ENCODE results near the gene BCL11A.
A peak's percentile ranks its signal among the peaks of the same experiment; 100 is the strongest.

The BCL11A gene

DNA sequence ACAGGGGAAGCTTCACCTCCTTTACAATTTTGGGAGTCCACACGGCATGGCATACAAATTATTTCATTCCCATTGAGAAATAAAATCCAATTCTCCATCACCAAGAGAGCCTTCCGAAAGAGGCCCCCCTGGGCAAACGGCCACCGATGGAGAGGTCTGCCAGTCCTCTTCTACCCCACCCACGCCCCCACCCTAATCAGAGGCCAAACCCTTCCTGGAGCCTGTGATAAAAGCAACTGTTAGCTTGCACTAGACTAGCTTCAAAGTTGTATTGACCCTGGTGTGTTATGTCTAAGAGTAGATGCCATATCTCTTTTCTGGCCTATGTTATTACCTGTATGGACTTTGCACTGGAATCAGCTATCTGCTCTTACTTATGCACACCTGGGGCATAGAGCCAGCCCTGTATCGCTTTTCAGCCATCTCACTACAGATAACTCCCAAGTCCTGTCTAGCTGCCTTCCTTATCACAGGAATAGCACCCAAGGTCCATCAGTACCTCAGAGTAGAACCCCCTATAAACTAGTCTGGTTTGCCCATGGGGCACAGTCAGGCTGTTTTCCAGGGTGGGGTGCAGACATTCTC is 58.3 kb downstream of the BCL11A start:
- DNase-seq (ENCODE audit: low spot score in 2 of 2): no peak
- no peak overlapping the region for H3K4me3 Mint-ChIP-seq
- peaks cover 39% of the 10 kb centered on the region for H3K36me3 Mint-ChIP-seq
- ATAC-seq (ENCODE audit: low read depth): no peak
- peak overlapping the region; percentile 90 for H3K27ac Mint-ChIP-seq
- H3K27me3 Mint-ChIP-seq: no peaks in the 10 kb centered on the region
- peaks cover 86% of the 10 kb centered on the region for H3K4me1 Mint-ChIP-seq
- no peaks in the 10 kb centered on the region for H3K9me3 Mint-ChIP-seq

DNA sequence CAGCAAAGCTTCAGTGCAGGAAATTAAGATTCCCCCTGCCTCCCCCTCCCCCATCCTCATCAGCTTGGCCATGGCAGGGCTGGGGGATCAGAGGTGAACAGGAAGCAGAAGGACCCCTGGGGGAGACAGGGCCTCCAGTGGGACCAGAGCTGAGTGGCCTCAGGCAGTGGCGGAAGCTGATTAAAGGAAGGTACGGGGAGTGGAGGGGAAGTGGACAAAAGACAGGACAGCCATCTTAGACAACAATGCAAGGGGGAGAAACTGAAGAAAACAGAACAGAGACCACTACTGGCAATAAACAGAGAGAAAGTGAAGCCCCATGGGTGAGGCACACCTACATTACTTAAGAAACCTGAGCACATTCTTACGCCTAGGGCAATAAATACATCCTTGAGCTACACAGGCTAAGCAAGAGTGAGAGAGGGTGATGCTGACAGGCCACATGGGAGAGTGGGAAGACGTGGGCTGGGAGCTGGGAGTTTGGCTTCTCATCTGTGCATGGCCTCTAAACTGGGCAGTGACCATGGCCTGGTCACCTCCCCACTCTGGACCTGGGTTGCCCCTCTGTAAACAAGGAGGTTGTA is 59.6 kb downstream of the BCL11A start:
- no peaks in the 10 kb centered on the region for H3K9me3 Mint-ChIP-seq
- peak overlapping the region; percentile 90 for H3K27ac Mint-ChIP-seq
- DNase-seq (ENCODE audit: low spot score in 2 of 2) (no peak), ATAC-seq (ENCODE audit: low read depth) (no peak)
- H3K36me3 Mint-ChIP-seq: peaks cover 36% of the 10 kb centered on the region
- peak overlapping the region; percentile 46 for H3K4me3 Mint-ChIP-seq
- H3K27me3 Mint-ChIP-seq: no peaks in the 10 kb centered on the region
- H3K4me1 Mint-ChIP-seq: peaks cover 83% of the 10 kb centered on the region

DNA sequence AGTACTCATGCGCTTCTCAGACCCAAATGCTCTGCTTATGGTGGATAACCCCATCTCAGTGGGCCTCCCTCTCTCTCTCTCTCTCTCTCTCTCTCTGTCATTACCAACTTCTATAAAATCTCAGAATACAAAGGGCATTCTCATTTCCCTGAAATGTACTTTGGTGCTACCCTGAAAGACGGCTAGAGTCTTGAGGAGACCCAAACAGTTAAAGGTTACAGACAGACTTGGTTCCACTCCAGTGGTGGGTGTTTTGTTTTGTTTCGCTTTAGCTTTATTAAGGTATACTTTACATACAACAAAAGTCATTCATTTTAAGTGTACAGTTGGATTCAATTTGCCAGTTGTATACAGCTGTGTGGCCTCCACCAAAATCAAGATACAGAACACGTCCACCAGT is 60.9 kb downstream of the BCL11A start:
- Mint-ChIP-seq H3K27ac (peak overlapping the region; percentile 90), H3K4me3 (peak overlapping the region; percentile 58), H3K4me1 (peaks cover 74% of the 10 kb centered on the region), H3K36me3 (peaks cover 35% of the 10 kb centered on the region), H3K27me3 (no peaks in the 10 kb centered on the region), H3K9me3 (no peaks in the 10 kb centered on the region)
- no peak for DNase-seq (ENCODE audit: low spot score in 2 of 2)
- ATAC-seq (ENCODE audit: low read depth): peak; percentile 81

DNA sequence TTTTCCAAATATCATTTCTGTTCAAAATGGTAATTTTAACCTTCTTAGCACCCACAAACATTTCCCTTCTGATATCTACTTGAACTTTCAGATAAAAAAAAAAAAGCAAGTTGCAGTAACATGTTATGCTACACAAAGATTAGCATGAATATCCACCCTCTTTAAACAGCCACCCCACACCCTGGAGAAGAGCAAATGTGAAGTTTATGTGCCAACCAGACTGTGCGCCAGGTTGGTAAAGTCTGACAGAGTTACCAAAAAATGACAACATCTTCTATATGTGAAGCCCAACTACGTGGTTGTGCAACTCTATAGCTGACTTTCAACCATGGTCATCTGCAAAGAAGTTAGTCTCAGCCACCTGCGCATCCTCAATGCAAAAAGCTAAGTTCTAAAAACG is 62.6 kb downstream of the BCL11A start:
- Mint-ChIP-seq H3K27ac (peak overlapping the region; percentile 90), H3K36me3 (peaks cover 32% of the 10 kb centered on the region), H3K4me1 (peaks cover 70% of the 10 kb centered on the region), H3K4me3 (peak overlapping the region; percentile 2), H3K27me3 (no peaks in the 10 kb centered on the region), H3K9me3 (no peaks in the 10 kb centered on the region)
- ATAC-seq (ENCODE audit: low read depth) (no peak), DNase-seq (ENCODE audit: low spot score in 2 of 2) (no peak)

DNA sequence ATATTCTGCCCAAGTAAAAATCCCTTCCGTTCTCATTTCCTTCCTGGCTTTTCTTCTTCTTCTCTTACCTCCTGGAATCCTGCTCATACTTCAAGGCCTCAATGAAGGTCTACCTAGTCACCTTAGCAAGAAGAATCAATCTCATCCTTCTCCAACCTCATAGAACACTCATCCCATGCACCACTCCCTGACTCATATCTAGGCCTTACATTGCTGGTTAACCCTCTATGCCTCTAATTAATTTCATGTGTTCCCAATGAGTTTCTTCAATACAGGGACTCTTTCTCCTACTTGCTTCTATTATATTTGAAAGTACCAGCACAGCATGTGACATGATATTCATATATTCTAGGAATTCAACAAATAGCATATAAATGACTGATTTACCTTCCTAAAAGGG is 63.0 kb downstream of the BCL11A start:
- H3K9me3 Mint-ChIP-seq: no peaks in the 10 kb centered on the region

DNA sequence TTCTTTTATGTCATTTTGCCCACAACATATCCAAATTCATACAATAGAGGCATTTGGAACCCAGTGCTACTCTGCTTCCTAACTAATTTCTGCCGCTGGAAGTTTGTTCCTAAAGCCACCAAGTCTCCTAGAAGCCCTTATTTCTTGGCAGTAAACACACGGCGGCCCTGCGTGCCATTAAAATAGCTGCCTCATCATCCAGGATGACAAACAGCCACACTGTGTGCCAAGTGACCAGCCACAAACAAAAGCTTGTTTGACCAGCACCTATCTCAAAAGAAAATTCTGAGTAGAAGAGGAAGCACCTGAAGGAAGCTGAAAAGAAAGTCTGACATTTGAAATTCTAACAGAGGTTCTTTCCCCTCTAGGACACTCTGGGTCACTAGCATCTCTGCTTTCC is 64.2 kb downstream of the BCL11A start:
- H3K27me3 Mint-ChIP-seq: no peaks in the 10 kb centered on the region
- peak overlapping the region; percentile 90 for H3K27ac Mint-ChIP-seq
- H3K9me3 Mint-ChIP-seq: no peaks in the 10 kb centered on the region
- ATAC-seq (ENCODE audit: low read depth) (peak; percentile 28), DNase-seq (ENCODE audit: low spot score in 2 of 2) (no peak)
- H3K4me3 Mint-ChIP-seq: peak overlapping the region; percentile 3
- H3K36me3 Mint-ChIP-seq: peaks cover 28% of the 10 kb centered on the region
- H3K4me1 Mint-ChIP-seq: peaks cover 70% of the 10 kb centered on the region

More for the DNA sequence above, 63.0 kb downstream of the BCL11A start:
- no peak for DNase-seq (ENCODE audit: low spot score in 2 of 2)
- H3K36me3 Mint-ChIP-seq: peaks cover 30% of the 10 kb centered on the region
- no peak for ATAC-seq (ENCODE audit: low read depth)
- peak overlapping the region; percentile 15 for H3K4me3 Mint-ChIP-seq
- H3K27ac Mint-ChIP-seq: peak overlapping the region; percentile 90
- peaks cover 70% of the 10 kb centered on the region for H3K4me1 Mint-ChIP-seq
- H3K27me3 Mint-ChIP-seq: no peaks in the 10 kb centered on the region

DNA sequence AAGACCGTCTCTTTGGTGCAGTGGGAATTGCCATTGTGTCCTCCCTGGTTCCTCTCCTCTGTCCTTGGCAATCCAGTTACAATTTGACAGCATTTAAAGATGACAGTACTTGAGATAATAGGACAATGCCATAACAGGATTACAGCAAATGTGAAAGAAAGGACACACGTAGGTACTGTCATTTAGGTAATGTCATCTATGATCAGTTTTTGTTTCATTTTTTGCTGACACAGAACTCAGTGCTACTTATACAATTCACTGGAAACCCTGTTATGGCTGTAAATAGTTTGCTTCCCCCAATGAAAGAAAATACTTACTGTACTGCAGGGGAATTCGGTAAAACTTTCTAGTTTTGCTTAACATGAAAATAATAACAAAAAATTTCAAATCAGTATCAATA is 65.2 kb downstream of the BCL11A start:
- Mint-ChIP-seq H3K36me3 (peaks cover 27% of the 10 kb centered on the region), H3K4me1 (peaks cover 69% of the 10 kb centered on the region), H3K9me3 (no peaks in the 10 kb centered on the region), H3K27ac (peak overlapping the region; percentile 90), H3K27me3 (no peaks in the 10 kb centered on the region), H3K4me3 (peak overlapping the region; percentile 34)
- DNase-seq (ENCODE audit: low spot score in 2 of 2): no peak
- ATAC-seq (ENCODE audit: low read depth): peak; percentile 20

DNA sequence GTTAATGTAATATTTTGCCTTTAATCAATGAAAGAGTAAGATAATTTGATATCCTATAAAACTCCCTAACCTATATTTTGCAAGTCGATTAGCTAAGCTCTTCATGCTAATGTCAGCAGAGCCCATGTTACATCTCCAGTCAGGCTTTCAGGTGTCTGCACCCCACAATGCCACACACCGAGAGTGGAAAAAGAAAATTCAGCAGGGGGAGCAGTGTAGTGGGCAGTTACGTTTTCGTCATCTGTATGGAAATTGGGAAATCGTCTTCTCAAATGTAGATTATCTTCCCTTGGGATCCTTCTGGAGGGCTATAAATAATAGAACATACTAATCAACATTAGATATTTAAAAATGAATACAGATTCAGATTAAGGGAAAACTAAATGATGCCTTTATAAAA is 66.3 kb downstream of the BCL11A start:
- DNase-seq (ENCODE audit: low spot score in 2 of 2) (no peak), ATAC-seq (ENCODE audit: low read depth) (no peak)
- Mint-ChIP-seq H3K27me3 (no peaks in the 10 kb centered on the region), H3K27ac (peak overlapping the region; percentile 90), H3K4me3 (no peak overlapping the region), H3K9me3 (no peaks in the 10 kb centered on the region), H3K36me3 (peaks cover 22% of the 10 kb centered on the region), H3K4me1 (peaks cover 70% of the 10 kb centered on the region)

DNA sequence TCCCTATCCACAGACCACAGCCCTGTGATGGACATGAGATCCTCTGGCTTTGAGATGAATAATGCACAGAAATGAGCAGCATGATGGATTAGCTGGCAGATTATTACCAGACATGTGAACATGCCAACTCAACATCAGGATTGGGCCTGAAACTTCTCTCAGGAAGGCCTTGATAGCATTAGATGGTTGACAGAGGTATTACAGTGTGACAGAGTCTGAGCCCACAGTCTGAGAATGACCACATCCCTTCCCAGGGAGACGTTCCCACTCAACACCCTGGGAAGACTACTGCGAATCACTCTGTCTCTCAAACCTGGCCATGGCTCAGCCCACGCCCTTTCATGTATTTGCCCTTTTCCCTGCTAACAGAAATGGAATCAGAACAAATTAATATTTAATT is 66.9 kb downstream of the BCL11A start:
- peaks cover 24% of the 10 kb centered on the region for H3K36me3 Mint-ChIP-seq
- no peak for DNase-seq (ENCODE audit: low spot score in 2 of 2)
- peaks cover 70% of the 10 kb centered on the region for H3K4me1 Mint-ChIP-seq
- peak overlapping the region; percentile 90 for H3K27ac Mint-ChIP-seq
- H3K27me3 Mint-ChIP-seq: no peaks in the 10 kb centered on the region
- no peak for ATAC-seq (ENCODE audit: low read depth)
- H3K9me3 Mint-ChIP-seq: no peaks in the 10 kb centered on the region
- no peak overlapping the region for H3K4me3 Mint-ChIP-seq

DNA sequence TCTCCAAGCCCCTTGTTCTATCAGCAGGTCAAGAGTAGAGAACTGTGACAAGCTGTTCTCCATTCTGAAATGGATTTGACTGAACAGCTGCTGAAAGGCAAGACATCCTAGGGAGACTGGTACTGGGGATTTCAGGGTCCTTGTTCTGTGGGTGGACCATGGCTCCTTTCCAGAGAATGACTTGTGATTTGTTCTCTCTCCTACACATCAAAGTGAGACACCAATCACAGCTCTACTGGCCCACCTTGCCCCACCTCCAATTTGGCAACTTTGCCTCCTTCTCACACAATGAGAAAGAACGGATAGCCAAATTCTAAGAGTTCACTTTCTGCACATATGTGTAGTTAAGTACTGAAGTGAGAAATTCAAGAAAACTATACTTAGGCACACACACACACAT is 67.4 kb downstream of the BCL11A start:
- H3K36me3 Mint-ChIP-seq: peaks cover 27% of the 10 kb centered on the region
- H3K9me3 Mint-ChIP-seq: no peaks in the 10 kb centered on the region
- H3K4me3 Mint-ChIP-seq: no peak overlapping the region
- peak overlapping the region; percentile 90 for H3K27ac Mint-ChIP-seq
- peaks cover 72% of the 10 kb centered on the region for H3K4me1 Mint-ChIP-seq
- DNase-seq (ENCODE audit: low spot score in 2 of 2) (no peak), ATAC-seq (ENCODE audit: low read depth) (no peak)
- no peaks in the 10 kb centered on the region for H3K27me3 Mint-ChIP-seq

DNA sequence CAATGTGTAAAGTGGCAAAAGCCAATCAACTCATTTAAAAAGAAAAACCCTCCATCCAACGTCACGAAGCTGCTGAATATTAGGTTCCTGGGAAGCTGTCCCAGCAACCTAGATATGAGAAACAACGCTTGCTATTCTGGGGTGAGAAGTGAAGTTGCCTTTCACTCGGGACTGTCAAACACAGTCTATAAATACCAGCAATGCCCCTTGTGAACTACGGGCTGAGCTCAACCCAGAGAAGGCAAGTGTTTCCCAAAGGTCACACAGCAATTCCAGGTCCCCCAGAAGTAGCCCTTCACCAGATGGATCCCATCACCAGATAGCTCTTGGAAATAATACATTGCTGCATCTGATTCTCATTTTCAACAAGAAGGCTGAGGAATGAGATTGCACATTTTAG is 67.9 kb downstream of the BCL11A start:
- Mint-ChIP-seq H3K4me1 (peaks cover 71% of the 10 kb centered on the region), H3K9me3 (no peaks in the 10 kb centered on the region), H3K27me3 (no peaks in the 10 kb centered on the region), H3K4me3 (no peak overlapping the region), H3K36me3 (peaks cover 31% of the 10 kb centered on the region), H3K27ac (peak overlapping the region; percentile 90)
- ATAC-seq (ENCODE audit: low read depth) (no peak), DNase-seq (ENCODE audit: low spot score in 2 of 2) (no peak)

DNA sequence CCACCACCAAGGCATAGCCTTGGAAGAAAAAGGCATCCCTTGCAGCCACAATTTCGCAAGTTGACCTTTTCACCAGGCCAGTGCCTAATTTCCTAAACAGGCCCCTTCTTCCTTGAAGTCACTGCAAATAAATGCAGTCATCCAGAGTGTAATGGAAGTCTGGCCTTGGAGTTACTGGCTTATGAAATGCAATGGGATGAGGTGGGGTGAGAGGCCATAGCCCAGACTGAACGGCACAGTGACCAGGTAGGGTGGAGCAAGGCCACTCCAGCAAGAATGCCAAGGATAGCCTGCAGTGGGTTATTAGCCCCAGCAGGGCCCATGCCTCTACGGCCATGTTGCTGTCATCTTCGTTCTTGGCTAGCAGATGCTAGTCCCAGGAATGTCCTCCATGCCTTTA is 68.4 kb downstream of the BCL11A start:
- Mint-ChIP-seq H3K27me3 (no peaks in the 10 kb centered on the region), H3K36me3 (peaks cover 27% of the 10 kb centered on the region), H3K4me3 (peak overlapping the region; percentile 86), H3K27ac (peak overlapping the region; percentile 90), H3K4me1 (peaks cover 68% of the 10 kb centered on the region), H3K9me3 (no peaks in the 10 kb centered on the region)
- DNase-seq (ENCODE audit: low spot score in 2 of 2): no peak
- no peak for ATAC-seq (ENCODE audit: low read depth)

DNA sequence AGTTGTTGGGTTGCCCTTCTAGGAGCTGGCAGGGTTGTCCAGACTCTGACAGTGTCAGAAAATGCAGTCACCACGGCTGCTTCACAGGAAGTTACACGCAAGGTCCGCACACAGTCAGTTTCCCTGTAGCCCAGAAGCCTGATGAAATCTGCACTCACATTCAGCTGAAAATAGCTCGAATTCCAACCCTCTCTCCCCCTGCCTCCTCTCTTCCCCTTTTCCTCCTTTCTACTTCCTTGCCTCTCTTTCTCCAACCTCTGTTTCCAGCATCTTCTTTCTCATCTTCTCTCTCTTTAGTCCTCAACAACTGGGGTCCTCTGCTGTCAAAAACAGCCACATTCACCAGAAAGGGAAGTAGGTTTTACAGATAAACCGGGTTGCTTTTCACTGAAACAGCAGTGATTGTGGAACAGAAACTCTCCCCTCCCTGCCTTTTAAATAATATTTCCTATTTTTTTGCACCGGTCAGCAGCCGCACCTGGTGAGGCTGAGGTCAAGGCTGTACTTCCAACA is 69.3 kb downstream of the BCL11A start:
- DNase-seq (ENCODE audit: low spot score in 2 of 2) (peak in 1 of 2 donors; percentile 30), ATAC-seq (ENCODE audit: low read depth) (peak; percentile 80)
- H3K36me3 Mint-ChIP-seq: peaks cover 27% of the 10 kb centered on the region
- peak overlapping the region; percentile 90 for H3K27ac Mint-ChIP-seq
- peak overlapping the region; percentile 86 for H3K4me3 Mint-ChIP-seq
- H3K9me3 Mint-ChIP-seq: no peaks in the 10 kb centered on the region
- H3K4me1 Mint-ChIP-seq: peaks cover 66% of the 10 kb centered on the region
- H3K27me3 Mint-ChIP-seq: no peaks in the 10 kb centered on the region

DNA sequence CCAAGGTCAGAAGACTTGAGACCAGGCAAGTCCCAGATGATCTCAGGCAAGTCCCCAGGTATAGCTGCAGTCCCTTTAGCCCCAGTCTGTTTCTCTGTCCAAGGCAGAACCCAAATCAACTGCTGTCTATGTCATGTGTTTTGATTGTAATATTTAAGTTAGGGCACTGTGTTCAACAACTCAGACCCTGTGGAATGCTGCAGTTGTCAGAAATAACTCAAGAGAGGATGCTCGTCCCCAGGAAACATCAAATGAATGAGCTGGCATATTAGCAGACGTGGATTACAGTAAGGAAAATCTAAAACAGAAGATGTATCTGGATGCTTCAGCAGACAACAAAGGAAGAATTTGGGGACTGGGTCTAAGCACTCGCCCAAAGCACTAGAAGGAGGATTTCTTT is 70.1 kb downstream of the BCL11A start:
- DNase-seq (ENCODE audit: low spot score in 2 of 2): no peak
- Mint-ChIP-seq H3K36me3 (peaks cover 32% of the 10 kb centered on the region), H3K27ac (peak overlapping the region; percentile 90), H3K4me3 (peak overlapping the region; percentile 86), H3K9me3 (no peaks in the 10 kb centered on the region), H3K27me3 (no peaks in the 10 kb centered on the region), H3K4me1 (peaks cover 70% of the 10 kb centered on the region)
- ATAC-seq (ENCODE audit: low read depth): no peak

DNA sequence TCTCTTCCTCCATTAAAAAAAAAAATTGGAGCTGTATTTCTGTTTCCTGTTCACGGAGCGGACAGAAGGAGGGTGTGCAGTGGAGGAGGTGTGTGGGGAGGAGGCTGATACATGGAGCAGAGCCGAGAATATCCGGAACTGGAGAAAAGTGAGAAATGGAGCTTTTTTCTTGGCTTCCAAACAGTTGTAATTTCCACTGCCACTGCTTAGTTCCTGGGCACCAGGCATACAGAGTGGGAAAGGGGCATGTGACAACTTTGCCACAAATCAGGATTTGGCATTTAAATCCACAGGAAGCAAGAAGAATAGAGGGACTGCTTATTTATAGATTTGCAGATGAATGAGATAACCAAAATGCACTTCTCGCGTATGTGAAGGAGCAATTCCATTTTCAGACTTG is 71.2 kb downstream of the BCL11A start:
- H3K27ac Mint-ChIP-seq: peak overlapping the region; percentile 90

More for the DNA sequence above, 71.2 kb downstream of the BCL11A start:
- peak overlapping the region; percentile 67 for H3K4me3 Mint-ChIP-seq
- ATAC-seq (ENCODE audit: low read depth): no peak
- no peaks in the 10 kb centered on the region for H3K27me3 Mint-ChIP-seq
- H3K9me3 Mint-ChIP-seq: no peaks in the 10 kb centered on the region
- H3K36me3 Mint-ChIP-seq: peaks cover 33% of the 10 kb centered on the region
- H3K4me1 Mint-ChIP-seq: peaks cover 75% of the 10 kb centered on the region
- DNase-seq (ENCODE audit: low spot score in 2 of 2): no peak
